ENCODE data around the gene ZNF763. TPM values are rescaled to one million over a fixed set of nuclear protein-coding genes. Genes with fewer than 3 reads are reported as not detected.

The ZNF763 gene
- total RNA-seq, 1 experiment from 2014 or later: 0.77 TPM

DNA sequence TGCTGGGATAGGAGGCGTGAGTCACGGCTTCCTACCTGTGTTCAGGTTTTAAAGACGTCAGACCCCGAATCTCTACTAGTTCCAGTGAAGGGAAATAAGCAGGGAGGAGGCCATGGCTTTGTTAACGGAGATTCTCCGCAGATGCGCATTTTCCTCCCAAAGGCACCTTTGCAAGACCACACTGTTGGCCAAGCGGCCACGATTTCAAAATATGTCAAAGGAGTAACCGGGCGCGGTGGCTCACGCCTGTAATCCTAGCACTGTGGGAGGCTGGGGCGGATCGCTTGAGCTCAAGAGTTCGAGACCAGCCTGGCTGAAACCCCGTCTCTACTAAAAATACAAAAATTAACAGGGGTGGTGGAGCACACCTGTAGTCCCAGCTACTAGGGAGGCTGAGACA, 21.9 kb downstream of the ZNF763 start:
- peaks cover 8% of the 10 kb centered on the region; the same call in 1 of the 2 replicates for H3K79me2 ChIP-seq (ENCODE audit: insufficient read depth, low read length)
- no peak overlapping the region for H2AK5ac ChIP-seq (ENCODE audit: insufficient read length, low read length)
- no peak overlapping the region for H3K23ac ChIP-seq (ENCODE audit: insufficient read length, low read depth, low read length)
- H3K9me3 ChIP-seq (ENCODE audit: control insufficient read depth, low read depth, low read length): peaks cover 6% of the 10 kb centered on the region
- H3K79me1 ChIP-seq (ENCODE audit: insufficient read depth, low read depth, low read length, poor library complexity, severe bottlenecking): peaks cover 3% of the 10 kb centered on the region
- no peak overlapping the region for H3K4ac ChIP-seq (ENCODE audit: low read depth, low read length)
- no peak overlapping the region for H2BK12ac ChIP-seq (ENCODE audit: insufficient read length, low read depth, low read length)
- Mint-ChIP-seq H3K36me3 (ENCODE audit: insufficient read depth in 1 of 3, low read depth in 3 of 3) (peaks cover 19 to 28% (median 26%) of the 10 kb centered on the region in 3 experiments), H3K4me1 (peaks cover 13 to 16% of the 10 kb centered on the region in 2 experiments), H3K4me3 (no peak overlapping the region; a peak in 1 of 5 replicates), H3K27me3 (ENCODE audit: low read depth) (no peaks in the 10 kb centered on the region), H3K27ac (no peak overlapping the region), H3K9me3 (peaks cover 17 to 36% of the 10 kb centered on the region in 2 experiments)
- H2BK20ac ChIP-seq (ENCODE audit: low read depth, low read length, poor library complexity, severe bottlenecking): no peak overlapping the region
- no peaks in the 10 kb centered on the region for H4K20me1 ChIP-seq (ENCODE audit: control insufficient read depth, insufficient read depth, insufficient read length)
- H3K56ac ChIP-seq (ENCODE audit: insufficient read length, low read depth, low read length): no peak overlapping the region
- H3K4me2 ChIP-seq (ENCODE audit: insufficient read depth, insufficient read length, low read length): no peak overlapping the region
- peaks cover 5% of the 10 kb centered on the region for H3K23me2 ChIP-seq (ENCODE audit: insufficient read length, low read depth, low read length, poor library complexity, severe bottlenecking)
- H3K4me1 ChIP-seq (ENCODE audit: insufficient read depth, low read length): no peaks in the 10 kb centered on the region
- no peak overlapping the region for H2BK5ac ChIP-seq (ENCODE audit: insufficient read length, low read length)
- no peak overlapping the region for H3K27ac ChIP-seq (ENCODE audit: insufficient read length, low read depth, low read length)
- H3K14ac ChIP-seq (ENCODE audit: insufficient read depth, low read length): no peak overlapping the region
- H2AFZ ChIP-seq (ENCODE audit: low read length): no peak overlapping the region
- no peak overlapping the region for H3K9ac ChIP-seq (ENCODE audit: extremely low read depth, insufficient read length, low read length)
- H2BK120ac ChIP-seq (ENCODE audit: low read depth, low read length, poor library complexity, severe bottlenecking): no peak overlapping the region
- no peak overlapping the region for H3T11ph ChIP-seq (ENCODE audit: low read length)
- no peak for DNase-seq
- no peak overlapping the region for H4K5ac ChIP-seq (ENCODE audit: insufficient read length, low read depth, low read length)
- no peak overlapping the region for H4K91ac ChIP-seq (ENCODE audit: insufficient read length, low read depth, low read length)
- no peak overlapping the region for H3K18ac ChIP-seq (ENCODE audit: insufficient read length, low read depth, low read length)
- no peaks in the 10 kb centered on the region for H3K27me3 ChIP-seq (ENCODE audit: insufficient read depth, low read length)
- H4K8ac ChIP-seq (replicated peaks; ENCODE audit: insufficient read length, low read depth, low read length): no peak overlapping the region
- TF ChIP-seq, protein P1, sequence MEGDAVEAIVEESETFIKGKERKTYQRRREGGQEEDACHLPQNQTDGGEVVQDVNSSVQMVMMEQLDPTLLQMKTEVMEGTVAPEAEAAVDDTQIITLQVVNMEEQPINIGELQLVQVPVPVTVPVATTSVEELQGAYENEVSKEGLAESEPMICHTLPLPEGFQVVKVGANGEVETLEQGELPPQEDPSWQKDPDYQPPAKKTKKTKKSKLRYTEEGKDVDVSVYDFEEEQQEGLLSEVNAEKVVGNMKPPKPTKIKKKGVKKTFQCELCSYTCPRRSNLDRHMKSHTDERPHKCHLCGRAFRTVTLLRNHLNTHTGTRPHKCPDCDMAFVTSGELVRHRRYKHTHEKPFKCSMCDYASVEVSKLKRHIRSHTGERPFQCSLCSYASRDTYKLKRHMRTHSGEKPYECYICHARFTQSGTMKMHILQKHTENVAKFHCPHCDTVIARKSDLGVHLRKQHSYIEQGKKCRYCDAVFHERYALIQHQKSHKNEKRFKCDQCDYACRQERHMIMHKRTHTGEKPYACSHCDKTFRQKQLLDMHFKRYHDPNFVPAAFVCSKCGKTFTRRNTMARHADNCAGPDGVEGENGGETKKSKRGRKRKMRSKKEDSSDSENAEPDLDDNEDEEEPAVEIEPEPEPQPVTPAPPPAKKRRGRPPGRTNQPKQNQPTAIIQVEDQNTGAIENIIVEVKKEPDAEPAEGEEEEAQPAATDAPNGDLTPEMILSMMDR (conservative IDR thresholded peaks at IDR 0.05): no peak
- WGBS (ENCODE audit: extremely low coverage, insufficient read length, low lambda C conversion rate): no CpG with 5 or more reads among the region's 17 CpGs
- no peak overlapping the region for H2BK15ac ChIP-seq (ENCODE audit: low read depth, low read length)

Data from H9 (cell line).